Measurements from ENCODE around the gene NAT9.

Gene NAT9

DNA sequence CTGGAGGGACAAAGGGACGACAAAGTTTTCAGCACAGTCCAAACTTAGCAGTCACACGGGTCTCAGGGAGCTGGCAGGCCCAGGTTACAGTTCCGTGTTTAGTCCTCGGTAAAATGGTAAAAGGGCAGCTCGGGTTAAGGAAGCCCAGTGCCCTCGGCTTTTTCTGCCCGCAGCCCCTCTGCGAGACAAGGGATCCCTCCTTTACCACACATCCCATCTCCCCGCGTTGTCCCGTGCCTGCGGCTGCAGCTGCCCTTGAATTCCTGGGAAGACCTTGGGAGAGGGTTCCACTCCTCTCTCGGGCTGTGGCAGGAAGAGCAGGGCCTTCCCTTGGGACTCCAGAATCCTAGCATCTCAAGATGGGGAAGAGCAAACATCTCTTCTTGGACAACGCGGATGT, 46.3 kb downstream of the NAT9 start:
- no peak for ATAC-seq
- TF ChIP-seq ZFP30 (CRISPR knock-in tag; IDR thresholded peaks at IDR 0.05), result no peak

DNA sequence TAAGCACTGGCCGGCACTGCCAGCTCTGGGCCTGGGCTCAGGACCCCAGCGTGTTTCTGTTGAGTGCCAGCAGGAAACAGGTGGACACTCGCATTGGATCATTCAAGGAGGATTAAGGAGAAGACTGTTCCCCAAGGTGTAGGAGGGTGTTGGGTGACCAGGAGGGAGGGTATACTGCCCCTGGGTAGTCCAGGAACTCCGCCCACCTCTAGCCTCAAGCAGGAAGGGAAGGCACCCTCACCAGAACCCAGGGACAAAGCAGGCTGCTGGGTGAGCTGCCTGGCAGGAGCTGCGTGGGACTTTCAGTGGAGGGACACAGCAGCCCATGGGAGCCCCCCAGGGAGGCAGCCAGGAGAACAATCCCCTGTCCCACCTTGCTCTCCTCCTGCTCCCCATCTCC, 46.8 kb downstream of the NAT9 start:
- no peak for ATAC-seq
- TF ChIP-seq, protein P1, sequence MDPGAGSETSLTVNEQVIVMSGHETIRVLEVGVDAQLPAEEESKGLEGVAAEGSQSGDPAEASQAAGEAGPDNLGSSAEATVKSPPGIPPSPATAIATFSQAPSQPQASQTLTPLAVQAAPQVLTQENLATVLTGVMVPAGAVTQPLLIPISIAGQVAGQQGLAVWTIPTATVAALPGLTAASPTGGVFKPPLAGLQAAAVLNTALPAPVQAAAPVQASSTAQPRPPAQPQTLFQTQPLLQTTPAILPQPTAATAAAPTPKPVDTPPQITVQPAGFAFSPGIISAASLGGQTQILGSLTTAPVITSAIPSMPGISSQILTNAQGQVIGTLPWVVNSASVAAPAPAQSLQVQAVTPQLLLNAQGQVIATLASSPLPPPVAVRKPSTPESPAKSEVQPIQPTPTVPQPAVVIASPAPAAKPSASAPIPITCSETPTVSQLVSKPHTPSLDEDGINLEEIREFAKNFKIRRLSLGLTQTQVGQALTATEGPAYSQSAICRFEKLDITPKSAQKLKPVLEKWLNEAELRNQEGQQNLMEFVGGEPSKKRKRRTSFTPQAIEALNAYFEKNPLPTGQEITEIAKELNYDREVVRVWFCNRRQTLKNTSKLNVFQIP (CRISPR knock-in tag; IDR thresholded peaks at IDR 0.05; ENCODE audit: borderline replicate concordance, low read depth), result no peak
- TF ChIP-seq TCF4 (CRISPR knock-in tag; IDR thresholded peaks at IDR 0.05; ENCODE audit: borderline replicate concordance), result no peak
- no peak for TF ChIP-seq ZNF565 (CRISPR knock-in tag; conservative IDR thresholded peaks at IDR 0.05; ENCODE audit: low read depth)
- TF ChIP-seq, protein P2, sequence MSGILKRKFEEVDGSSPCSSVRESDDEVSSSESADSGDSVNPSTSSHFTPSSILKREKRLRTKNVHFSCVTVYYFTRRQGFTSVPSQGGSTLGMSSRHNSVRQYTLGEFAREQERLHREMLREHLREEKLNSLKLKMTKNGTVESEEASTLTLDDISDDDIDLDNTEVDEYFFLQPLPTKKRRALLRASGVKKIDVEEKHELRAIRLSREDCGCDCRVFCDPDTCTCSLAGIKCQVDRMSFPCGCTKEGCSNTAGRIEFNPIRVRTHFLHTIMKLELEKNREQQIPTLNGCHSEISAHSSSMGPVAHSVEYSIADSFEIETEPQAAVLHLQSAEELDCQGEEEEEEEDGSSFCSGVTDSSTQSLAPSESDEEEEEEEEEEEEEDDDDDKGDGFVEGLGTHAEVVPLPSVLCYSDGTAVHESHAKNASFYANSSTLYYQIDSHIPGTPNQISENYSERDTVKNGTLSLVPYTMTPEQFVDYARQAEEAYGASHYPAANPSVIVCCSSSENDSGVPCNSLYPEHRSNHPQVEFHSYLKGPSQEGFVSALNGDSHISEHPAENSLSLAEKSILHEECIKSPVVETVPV (CRISPR knock-in tag; IDR thresholded peaks at IDR 0.05), result no peak
- TF ChIP-seq, protein P3, sequence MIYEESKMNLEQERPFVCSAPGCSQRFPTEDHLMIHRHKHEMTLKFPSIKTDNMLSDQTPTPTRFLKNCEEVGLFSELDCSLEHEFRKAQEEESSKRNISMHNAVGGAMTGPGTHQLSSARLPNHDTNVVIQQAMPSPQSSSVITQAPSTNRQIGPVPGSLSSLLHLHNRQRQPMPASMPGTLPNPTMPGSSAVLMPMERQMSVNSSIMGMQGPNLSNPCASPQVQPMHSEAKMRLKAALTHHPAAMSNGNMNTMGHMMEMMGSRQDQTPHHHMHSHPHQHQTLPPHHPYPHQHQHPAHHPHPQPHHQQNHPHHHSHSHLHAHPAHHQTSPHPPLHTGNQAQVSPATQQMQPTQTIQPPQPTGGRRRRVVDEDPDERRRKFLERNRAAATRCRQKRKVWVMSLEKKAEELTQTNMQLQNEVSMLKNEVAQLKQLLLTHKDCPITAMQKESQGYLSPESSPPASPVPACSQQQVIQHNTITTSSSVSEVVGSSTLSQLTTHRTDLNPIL (CRISPR knock-in tag; IDR thresholded peaks at IDR 0.05; ENCODE audit: low read depth), result no peak
- no peak for TF ChIP-seq CSDC2 (CRISPR knock-in tag; IDR thresholded peaks at IDR 0.05)
- TF ChIP-seq, protein P4, sequence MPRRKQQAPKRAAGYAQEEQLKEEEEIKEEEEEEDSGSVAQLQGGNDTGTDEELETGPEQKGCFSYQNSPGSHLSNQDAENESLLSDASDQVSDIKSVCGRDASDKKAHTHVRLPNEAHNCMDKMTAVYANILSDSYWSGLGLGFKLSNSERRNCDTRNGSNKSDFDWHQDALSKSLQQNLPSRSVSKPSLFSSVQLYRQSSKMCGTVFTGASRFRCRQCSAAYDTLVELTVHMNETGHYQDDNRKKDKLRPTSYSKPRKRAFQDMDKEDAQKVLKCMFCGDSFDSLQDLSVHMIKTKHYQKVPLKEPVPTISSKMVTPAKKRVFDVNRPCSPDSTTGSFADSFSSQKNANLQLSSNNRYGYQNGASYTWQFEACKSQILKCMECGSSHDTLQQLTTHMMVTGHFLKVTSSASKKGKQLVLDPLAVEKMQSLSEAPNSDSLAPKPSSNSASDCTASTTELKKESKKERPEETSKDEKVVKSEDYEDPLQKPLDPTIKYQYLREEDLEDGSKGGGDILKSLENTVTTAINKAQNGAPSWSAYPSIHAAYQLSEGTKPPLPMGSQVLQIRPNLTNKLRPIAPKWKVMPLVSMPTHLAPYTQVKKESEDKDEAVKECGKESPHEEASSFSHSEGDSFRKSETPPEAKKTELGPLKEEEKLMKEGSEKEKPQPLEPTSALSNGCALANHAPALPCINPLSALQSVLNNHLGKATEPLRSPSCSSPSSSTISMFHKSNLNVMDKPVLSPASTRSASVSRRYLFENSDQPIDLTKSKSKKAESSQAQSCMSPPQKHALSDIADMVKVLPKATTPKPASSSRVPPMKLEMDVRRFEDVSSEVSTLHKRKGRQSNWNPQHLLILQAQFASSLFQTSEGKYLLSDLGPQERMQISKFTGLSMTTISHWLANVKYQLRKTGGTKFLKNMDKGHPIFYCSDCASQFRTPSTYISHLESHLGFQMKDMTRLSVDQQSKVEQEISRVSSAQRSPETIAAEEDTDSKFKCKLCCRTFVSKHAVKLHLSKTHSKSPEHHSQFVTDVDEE (CRISPR knock-in tag; IDR thresholded peaks at IDR 0.05), result no peak
- TF ChIP-seq PPARA (CRISPR knock-in tag; IDR thresholded peaks at IDR 0.05; ENCODE audit: borderline replicate concordance), result no peak
- TF ChIP-seq BACH2 (CRISPR knock-in tag; IDR thresholded peaks at IDR 0.05; ENCODE audit: borderline replicate concordance), result no peak
- TF ChIP-seq ZNF8 (CRISPR knock-in tag; IDR thresholded peaks at IDR 0.05), result no peak
- no peak for TF ChIP-seq GLIS3 (CRISPR knock-in tag; IDR thresholded peaks at IDR 0.05)
- TF ChIP-seq ARNTL (CRISPR knock-in tag; IDR thresholded peaks at IDR 0.05; ENCODE audit: borderline replicate concordance, low read depth), result no peak
- TF ChIP-seq ZFP30 (CRISPR knock-in tag; IDR thresholded peaks at IDR 0.05), result no peak
- TF ChIP-seq ZC3H10 (CRISPR knock-in tag; IDR thresholded peaks at IDR 0.05), result no peak
- TF ChIP-seq ZFP3 (CRISPR knock-in tag; IDR thresholded peaks at IDR 0.05), result no peak
- TF ChIP-seq ISL1 (CRISPR knock-in tag; IDR thresholded peaks at IDR 0.05), result no peak
- no peak for TF ChIP-seq ESRRG (CRISPR knock-in tag; IDR thresholded peaks at IDR 0.05)

DNA sequence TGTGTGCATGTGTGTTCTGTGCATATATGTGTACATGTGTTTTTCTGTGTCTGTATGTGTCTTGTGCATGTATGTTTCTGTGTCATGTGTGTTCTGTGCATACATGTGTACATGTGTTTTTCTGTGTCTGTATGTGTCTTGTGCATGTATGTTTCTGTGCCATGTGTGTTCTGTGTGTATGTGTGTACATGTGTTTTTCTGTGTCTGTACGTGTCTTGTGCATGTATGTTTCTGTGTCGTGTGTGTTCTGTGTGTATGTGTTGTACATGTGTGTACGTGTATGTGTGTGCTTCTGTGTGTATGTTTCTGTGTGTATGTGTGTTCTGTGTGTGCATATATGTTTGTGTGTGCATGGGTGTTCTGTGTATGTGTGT, 47.5 kb downstream of the NAT9 start:
- no peak for ATAC-seq
- no peak for TF ChIP-seq ZNF8 (CRISPR knock-in tag; IDR thresholded peaks at IDR 0.05)
- TF ChIP-seq ARNTL (CRISPR knock-in tag; IDR thresholded peaks at IDR 0.05; ENCODE audit: borderline replicate concordance, low read depth), result no peak

DNA sequence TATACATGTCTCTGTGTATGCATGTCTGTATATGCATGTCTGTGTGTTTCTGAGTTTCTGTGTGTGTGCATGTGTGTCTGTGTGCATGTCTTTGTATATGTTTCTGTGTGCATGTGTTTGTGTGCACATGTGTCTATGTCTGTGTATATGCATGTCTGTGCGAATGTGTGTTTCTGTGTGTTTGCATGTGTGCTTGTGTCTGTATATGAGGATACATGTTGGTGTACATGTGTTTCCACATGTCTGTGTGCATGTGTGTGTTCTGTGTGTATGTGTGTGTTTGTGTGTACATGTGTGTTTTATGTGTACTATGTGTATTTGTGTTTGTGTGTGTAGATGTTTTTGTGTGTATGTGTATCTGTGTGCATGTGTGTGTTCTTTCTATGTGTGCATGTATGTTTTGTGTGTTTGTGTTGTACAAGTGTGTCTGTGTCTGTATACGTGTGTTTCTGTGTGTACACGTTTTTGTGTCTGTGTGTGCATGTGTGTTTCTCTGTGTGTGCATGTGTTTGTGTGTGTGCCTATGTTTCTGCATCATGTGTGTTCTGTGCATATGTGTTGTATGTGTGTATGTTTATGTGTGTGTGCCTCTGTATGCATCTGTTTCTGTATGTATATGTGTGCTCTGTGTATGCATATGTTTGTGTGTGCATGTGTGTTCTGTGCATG, 48.0 kb downstream of the NAT9 start:
- no peak for ATAC-seq
- TF ChIP-seq GLIS3 (CRISPR knock-in tag; IDR thresholded peaks at IDR 0.05), result no peak
- no peak for TF ChIP-seq TOX (CRISPR knock-in tag; IDR thresholded peaks at IDR 0.05; ENCODE audit: borderline replicate concordance)
- TF ChIP-seq ISL1 (CRISPR knock-in tag; IDR thresholded peaks at IDR 0.05), result no peak
- no peak for TF ChIP-seq ZNF70 (CRISPR knock-in tag; IDR thresholded peaks at IDR 0.05)
- TF ChIP-seq RARB (CRISPR knock-in tag; IDR thresholded peaks at IDR 0.05), result no peak
- no peak for TF ChIP-seq PPARA (CRISPR knock-in tag; IDR thresholded peaks at IDR 0.05; ENCODE audit: borderline replicate concordance)

DNA sequence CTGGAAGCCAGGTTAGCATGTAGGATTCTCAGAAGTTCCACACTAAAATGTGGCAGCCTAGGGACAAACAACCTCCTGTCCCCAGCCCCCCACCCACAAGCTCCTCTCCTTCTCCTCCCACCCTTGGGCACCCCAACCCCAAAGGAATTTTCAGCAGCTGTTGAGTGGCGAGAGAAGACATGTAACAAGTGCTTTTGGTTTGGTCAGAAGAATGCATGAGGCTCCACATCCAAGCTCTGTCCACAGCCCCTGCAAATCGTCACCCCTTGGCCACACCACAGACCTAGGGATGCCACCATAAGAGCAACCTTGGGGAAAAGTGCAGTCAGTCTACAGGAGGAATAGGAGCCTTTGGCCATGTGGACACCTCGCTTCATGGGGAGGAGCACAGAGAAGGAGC, 51.0 kb downstream of the NAT9 start:
- ATAC-seq, result no peak; the same call in 2 of the 3 replicates
- TF ChIP-seq GLIS3 (CRISPR knock-in tag; IDR thresholded peaks at IDR 0.05), result no peak
- TF ChIP-seq, protein P2 (CRISPR knock-in tag; IDR thresholded peaks at IDR 0.05), result no peak
- no peak for TF ChIP-seq TCF4 (CRISPR knock-in tag; IDR thresholded peaks at IDR 0.05; ENCODE audit: borderline replicate concordance)
- no peak for TF ChIP-seq ZFP3 (CRISPR knock-in tag; IDR thresholded peaks at IDR 0.05)
- TF ChIP-seq, protein P5, sequence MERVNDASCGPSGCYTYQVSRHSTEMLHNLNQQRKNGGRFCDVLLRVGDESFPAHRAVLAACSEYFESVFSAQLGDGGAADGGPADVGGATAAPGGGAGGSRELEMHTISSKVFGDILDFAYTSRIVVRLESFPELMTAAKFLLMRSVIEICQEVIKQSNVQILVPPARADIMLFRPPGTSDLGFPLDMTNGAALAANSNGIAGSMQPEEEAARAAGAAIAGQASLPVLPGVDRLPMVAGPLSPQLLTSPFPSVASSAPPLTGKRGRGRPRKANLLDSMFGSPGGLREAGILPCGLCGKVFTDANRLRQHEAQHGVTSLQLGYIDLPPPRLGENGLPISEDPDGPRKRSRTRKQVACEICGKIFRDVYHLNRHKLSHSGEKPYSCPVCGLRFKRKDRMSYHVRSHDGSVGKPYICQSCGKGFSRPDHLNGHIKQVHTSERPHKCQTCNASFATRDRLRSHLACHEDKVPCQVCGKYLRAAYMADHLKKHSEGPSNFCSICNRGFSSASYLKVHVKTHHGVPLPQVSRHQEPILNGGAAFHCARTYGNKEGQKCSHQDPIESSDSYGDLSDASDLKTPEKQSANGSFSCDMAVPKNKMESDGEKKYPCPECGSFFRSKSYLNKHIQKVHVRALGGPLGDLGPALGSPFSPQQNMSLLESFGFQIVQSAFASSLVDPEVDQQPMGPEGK (CRISPR knock-in tag; IDR thresholded peaks at IDR 0.05; ENCODE audit: borderline replicate concordance), result no peak
- TF ChIP-seq ZNF8 (CRISPR knock-in tag; IDR thresholded peaks at IDR 0.05), result no peak
- no peak for TF ChIP-seq ZNF70 (CRISPR knock-in tag; IDR thresholded peaks at IDR 0.05)
- TF ChIP-seq, protein P1 (CRISPR knock-in tag; IDR thresholded peaks at IDR 0.05; ENCODE audit: borderline replicate concordance, low read depth), result no peak
- no peak for TF ChIP-seq ESRRG (CRISPR knock-in tag; IDR thresholded peaks at IDR 0.05)
